Uterus (tissue), 2 donors: Measurements from ENCODE around the gene HAPLN2.

Experiments
- POLR2A ChIP-seq, 2 donors: fragments of 450-650 bp; IDR thresholded peaks; one replicate each; pipeline ENCODE4 v1.6.1; 2016; ENCODE audit warnings: antibody characterized with exemption in 2 of 2, mild to moderate bottlenecking in 1 of 2, moderate library complexity in 1 of 2
- TF ChIP-seq, protein P1 (sequence below), 4 experiments: fragments of 200-600 bp in 2 of 4; fragments of 450-650 bp in 2 of 4; sonication (generic) in 2 of 4; IDR thresholded peaks; one replicate each; pipeline ENCODE4 v1.5.1; 2016 to 2019; ENCODE audit warnings: antibody characterized with exemption in 4 of 4, mild to moderate bottlenecking in 2 of 4, moderate library complexity in 1 of 4

DNA sequence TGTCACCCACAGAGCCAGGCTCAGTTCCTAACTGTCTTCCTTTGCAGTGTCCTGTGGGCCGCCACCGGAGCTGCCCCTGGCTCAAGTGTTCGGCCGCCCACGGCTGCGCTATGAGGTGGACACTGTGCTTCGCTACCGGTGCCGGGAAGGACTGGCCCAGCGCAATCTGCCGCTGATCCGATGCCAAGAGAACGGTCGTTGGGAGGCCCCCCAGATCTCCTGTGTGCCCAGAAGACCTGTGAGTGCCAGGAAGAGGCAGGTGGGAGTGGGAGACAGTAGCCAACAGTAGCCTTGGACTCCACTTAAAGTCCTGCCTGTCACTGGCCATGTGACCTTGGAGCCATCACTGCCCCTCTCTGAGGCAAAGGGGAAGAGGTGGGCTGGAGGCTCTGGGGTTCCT lies 39.3 kb downstream of the HAPLN2 start:
- TF ChIP-seq, protein P1, sequence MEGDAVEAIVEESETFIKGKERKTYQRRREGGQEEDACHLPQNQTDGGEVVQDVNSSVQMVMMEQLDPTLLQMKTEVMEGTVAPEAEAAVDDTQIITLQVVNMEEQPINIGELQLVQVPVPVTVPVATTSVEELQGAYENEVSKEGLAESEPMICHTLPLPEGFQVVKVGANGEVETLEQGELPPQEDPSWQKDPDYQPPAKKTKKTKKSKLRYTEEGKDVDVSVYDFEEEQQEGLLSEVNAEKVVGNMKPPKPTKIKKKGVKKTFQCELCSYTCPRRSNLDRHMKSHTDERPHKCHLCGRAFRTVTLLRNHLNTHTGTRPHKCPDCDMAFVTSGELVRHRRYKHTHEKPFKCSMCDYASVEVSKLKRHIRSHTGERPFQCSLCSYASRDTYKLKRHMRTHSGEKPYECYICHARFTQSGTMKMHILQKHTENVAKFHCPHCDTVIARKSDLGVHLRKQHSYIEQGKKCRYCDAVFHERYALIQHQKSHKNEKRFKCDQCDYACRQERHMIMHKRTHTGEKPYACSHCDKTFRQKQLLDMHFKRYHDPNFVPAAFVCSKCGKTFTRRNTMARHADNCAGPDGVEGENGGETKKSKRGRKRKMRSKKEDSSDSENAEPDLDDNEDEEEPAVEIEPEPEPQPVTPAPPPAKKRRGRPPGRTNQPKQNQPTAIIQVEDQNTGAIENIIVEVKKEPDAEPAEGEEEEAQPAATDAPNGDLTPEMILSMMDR (IDR thresholded peaks at IDR 0.05): no peak
- TF ChIP-seq POLR2A (IDR thresholded peaks at IDR 0.05): no peak
